ENCODE results near the gene SLC6A7.

Gene SLC6A7

DNA sequence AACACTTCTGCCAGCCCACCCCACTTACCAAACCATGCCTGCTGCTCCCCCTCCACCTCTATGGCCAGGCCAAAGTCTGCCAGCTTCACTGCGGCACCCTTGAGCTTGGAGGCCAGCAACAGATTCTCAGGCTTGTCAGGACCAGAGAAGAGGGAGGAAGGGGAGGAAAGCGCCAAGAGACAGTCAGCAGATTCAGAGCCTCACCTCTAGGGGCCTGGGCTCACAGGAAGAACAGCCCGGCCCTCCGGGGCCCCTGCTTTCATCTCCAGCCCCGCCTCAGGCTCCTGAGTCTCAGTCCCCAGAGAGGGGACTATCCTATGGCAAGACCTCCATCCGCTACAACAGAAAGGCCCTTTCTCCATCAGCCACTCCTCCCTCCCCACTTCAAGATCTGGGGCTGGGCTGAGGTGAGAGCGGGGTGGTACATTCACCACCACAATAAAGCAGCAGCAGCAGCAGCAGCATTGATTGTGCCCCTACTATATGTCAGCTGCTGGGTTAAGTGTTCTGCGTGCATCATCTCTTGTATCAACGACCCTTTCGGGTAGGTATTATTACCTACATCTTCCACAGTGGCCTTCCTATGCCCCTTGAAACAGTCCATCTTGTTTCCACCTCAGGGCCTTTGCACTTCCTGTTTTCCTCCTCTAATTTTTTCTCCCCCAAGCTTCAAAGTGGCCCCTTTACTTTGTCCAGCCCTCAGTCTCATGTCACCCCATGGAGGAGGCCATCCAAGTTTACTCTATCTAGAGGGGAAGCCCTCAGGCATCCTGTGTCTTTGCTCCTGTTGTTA is 63.8 kb downstream of the SLC6A7 start:
- TF ChIP-seq RAD21 (IDR thresholded peaks at IDR 0.05; ENCODE audit: low read depth): no peak
- TF ChIP-seq ZBTB7A (IDR thresholded peaks at IDR 0.05; ENCODE audit: low read depth): no peak
- TF ChIP-seq CEBPB (IDR thresholded peaks at IDR 0.05): no peak
- TF ChIP-seq CREB1 (IDR thresholded peaks at IDR 0.05; ENCODE audit: low read depth): no peak
- TF ChIP-seq TEAD4 (IDR thresholded peaks at IDR 0.05): no peak
- TF ChIP-seq EP300 (IDR thresholded peaks at IDR 0.05; ENCODE audit: borderline replicate concordance): no peak
- TF ChIP-seq EGR1 (IDR thresholded peaks at IDR 0.05): no peak
- TF ChIP-seq TAF1 (IDR thresholded peaks at IDR 0.05; ENCODE audit: low read depth): no peak
- no peak for TF ChIP-seq YY1 (IDR thresholded peaks at IDR 0.05; ENCODE audit: low read depth)
- TF ChIP-seq, protein P1, sequence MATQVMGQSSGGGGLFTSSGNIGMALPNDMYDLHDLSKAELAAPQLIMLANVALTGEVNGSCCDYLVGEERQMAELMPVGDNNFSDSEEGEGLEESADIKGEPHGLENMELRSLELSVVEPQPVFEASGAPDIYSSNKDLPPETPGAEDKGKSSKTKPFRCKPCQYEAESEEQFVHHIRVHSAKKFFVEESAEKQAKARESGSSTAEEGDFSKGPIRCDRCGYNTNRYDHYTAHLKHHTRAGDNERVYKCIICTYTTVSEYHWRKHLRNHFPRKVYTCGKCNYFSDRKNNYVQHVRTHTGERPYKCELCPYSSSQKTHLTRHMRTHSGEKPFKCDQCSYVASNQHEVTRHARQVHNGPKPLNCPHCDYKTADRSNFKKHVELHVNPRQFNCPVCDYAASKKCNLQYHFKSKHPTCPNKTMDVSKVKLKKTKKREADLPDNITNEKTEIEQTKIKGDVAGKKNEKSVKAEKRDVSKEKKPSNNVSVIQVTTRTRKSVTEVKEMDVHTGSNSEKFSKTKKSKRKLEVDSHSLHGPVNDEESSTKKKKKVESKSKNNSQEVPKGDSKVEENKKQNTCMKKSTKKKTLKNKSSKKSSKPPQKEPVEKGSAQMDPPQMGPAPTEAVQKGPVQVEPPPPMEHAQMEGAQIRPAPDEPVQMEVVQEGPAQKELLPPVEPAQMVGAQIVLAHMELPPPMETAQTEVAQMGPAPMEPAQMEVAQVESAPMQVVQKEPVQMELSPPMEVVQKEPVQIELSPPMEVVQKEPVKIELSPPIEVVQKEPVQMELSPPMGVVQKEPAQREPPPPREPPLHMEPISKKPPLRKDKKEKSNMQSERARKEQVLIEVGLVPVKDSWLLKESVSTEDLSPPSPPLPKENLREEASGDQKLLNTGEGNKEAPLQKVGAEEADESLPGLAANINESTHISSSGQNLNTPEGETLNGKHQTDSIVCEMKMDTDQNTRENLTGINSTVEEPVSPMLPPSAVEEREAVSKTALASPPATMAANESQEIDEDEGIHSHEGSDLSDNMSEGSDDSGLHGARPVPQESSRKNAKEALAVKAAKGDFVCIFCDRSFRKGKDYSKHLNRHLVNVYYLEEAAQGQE (IDR thresholded peaks at IDR 0.05; ENCODE audit: low read depth): no peak
- TF ChIP-seq, protein P2, sequence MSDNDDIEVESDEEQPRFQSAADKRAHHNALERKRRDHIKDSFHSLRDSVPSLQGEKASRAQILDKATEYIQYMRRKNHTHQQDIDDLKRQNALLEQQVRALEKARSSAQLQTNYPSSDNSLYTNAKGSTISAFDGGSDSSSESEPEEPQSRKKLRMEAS (IDR thresholded peaks at IDR 0.05): no peak
- TF ChIP-seq TCF12 (IDR thresholded peaks at IDR 0.05; ENCODE audit: low read depth): no peak
- no peak for TF ChIP-seq FOXM1 (IDR thresholded peaks at IDR 0.05; ENCODE audit: borderline replicate concordance, low read depth)
- TF ChIP-seq, protein P3, sequence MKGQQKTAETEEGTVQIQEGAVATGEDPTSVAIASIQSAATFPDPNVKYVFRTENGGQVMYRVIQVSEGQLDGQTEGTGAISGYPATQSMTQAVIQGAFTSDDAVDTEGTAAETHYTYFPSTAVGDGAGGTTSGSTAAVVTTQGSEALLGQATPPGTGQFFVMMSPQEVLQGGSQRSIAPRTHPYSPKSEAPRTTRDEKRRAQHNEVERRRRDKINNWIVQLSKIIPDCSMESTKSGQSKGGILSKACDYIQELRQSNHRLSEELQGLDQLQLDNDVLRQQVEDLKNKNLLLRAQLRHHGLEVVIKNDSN (IDR thresholded peaks at IDR 0.05): no peak
- no peak for TF ChIP-seq NFIC (IDR thresholded peaks at IDR 0.05)

DNA sequence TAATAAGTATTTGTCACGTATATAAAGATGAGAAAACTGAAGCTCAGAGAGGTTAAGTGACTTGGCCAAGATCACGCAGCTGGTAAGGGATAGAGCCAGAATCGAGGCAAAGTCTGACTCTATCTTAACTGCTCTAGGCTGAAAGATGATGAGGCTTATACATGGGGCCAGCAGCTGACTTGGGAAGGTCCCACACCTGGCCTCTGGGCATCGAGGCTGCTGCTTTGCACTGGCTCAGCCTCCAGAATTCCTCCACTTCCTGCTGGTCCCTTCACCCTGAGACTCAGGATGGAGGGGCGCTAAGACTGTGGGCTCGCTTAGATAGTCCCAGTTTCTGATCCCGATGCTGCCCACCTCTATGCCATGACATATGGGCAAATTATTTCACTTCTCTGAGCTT is 64.5 kb downstream of the SLC6A7 start:
- TF ChIP-seq FOXM1 (IDR thresholded peaks at IDR 0.05; ENCODE audit: borderline replicate concordance, low read depth) (no peak), NFIC (IDR thresholded peaks at IDR 0.05) (no peak), CEBPB (IDR thresholded peaks at IDR 0.05) (no peak), CREB1 (IDR thresholded peaks at IDR 0.05; ENCODE audit: low read depth) (no peak), ZBTB7A (IDR thresholded peaks at IDR 0.05; ENCODE audit: low read depth) (no peak), TAF1 (IDR thresholded peaks at IDR 0.05; ENCODE audit: low read depth) (no peak)
- TF ChIP-seq, protein P3 (IDR thresholded peaks at IDR 0.05): no peak
- TF ChIP-seq, protein P2 (IDR thresholded peaks at IDR 0.05): no peak

DNA sequence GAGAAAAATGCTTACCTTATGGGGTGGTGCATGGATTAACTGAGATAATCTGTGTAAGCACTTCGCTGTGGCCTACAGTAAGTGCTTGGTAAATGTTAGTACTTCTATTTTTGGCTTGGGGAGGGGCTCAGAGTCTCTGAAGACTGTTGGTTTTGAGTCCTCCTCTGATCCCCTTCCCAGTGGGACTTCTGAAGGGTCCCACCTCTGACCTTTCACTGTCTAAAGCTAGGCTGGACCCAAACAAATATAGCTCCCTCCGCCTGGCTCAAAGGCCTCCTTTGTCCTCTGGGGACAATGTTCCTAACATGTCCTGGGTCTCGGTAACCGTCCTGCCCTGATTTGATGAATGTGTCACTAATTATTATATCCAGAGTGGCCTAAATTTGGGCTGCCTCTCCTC is 64.9 kb downstream of the SLC6A7 start:
- no peak for TF ChIP-seq FOXM1 (IDR thresholded peaks at IDR 0.05; ENCODE audit: borderline replicate concordance, low read depth)
- TF ChIP-seq TAF1 (IDR thresholded peaks at IDR 0.05; ENCODE audit: low read depth): no peak
- TF ChIP-seq TEAD4 (IDR thresholded peaks at IDR 0.05): no peak
- TF ChIP-seq, protein P3 (IDR thresholded peaks at IDR 0.05): no peak
- no peak for TF ChIP-seq NFIC (IDR thresholded peaks at IDR 0.05)
- TF ChIP-seq, protein P2 (IDR thresholded peaks at IDR 0.05): no peak

DNA sequence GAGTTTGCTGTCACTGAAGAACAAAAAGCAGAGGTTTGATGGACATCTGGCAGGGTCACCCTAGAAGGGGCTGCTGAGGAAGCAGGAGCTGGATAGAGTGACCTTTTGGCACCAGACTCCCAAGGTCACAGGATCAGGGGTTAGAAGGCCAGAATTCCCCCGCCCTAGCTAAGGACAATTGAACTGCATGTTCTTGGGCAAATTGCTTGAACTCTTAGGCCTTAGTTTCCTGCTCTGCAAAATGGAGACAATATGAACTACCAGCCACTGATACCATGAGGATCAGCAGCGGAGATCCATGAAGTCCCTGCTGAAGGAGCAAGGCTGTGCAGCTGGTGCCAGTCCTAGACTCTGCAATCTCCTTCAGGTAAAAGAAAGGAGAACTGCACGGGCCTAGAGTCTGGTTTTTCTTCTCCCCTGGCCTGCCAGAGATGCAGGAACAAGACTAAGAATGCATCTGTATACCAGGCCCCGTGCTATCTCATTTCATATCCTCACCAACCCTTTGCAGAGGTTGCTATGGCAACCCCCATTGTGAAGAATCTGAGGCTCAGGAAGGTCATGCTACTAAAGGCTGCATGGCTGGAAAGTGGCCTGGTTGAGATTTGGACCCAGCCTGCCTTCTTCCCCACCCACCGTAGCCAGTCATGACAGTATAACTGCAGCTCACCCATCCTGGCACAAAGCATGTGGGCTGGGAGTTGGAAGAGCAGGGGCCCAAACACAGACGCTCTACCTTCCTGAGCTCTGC is 66.0 kb downstream of the SLC6A7 start:
- TF ChIP-seq, protein P1 (IDR thresholded peaks at IDR 0.05; ENCODE audit: low read depth): no peak
- TF ChIP-seq ZBTB7A (IDR thresholded peaks at IDR 0.05; ENCODE audit: low read depth): no peak
- TF ChIP-seq FOXM1 (IDR thresholded peaks at IDR 0.05; ENCODE audit: borderline replicate concordance, low read depth): no peak
- TF ChIP-seq TAF1 (IDR thresholded peaks at IDR 0.05; ENCODE audit: low read depth): no peak
- no peak for TF ChIP-seq RAD21 (IDR thresholded peaks at IDR 0.05; ENCODE audit: low read depth)
- TF ChIP-seq, protein P2 (IDR thresholded peaks at IDR 0.05): no peak
- TF ChIP-seq EGR1 (IDR thresholded peaks at IDR 0.05): no peak
- no peak for TF ChIP-seq YY1 (IDR thresholded peaks at IDR 0.05; ENCODE audit: low read depth)
- no peak for TF ChIP-seq CEBPB (IDR thresholded peaks at IDR 0.05)
- no peak for TF ChIP-seq TCF12 (IDR thresholded peaks at IDR 0.05; ENCODE audit: low read depth)
- TF ChIP-seq CREB1 (IDR thresholded peaks at IDR 0.05; ENCODE audit: low read depth): no peak
- TF ChIP-seq EP300 (IDR thresholded peaks at IDR 0.05; ENCODE audit: borderline replicate concordance): no peak
- TF ChIP-seq, protein P3 (IDR thresholded peaks at IDR 0.05): no peak
- no peak for TF ChIP-seq NFIC (IDR thresholded peaks at IDR 0.05)
- TF ChIP-seq TEAD4 (IDR thresholded peaks at IDR 0.05): no peak

Measured in Ishikawa (cell line).